Activated CD8-positive, alpha-beta memory T cell treated with anti-CD3 and anti-CD28 coated beads, Interleukin-2, amount 10 ng/mL, durations not matched to agents 7 days and 5 days (primary cell): ENCODE results near the gene ZBTB3. TPM values are rescaled to one million over a fixed set of nuclear protein-coding genes. Genes with fewer than 3 reads are reported as not detected.
"Not testable (repeated sequence)": the region's sequence is repeated elsewhere in the genome, so short reads cannot be mapped to it uniquely, and the experiment has no call there.

Experiments
- ATAC-seq: fragments of 150-1000 bp; cut with Tn5 transposase; one replicate; pipeline ENCODE4 v1.10.0; 2021; ENCODE audit warnings: moderate library complexity
- CTCF ChIA-PET: fragments of 350-600 bp; sonication (Branson Sonifier 250); formaldehyde crosslinking; loops from one replicate; lab custom pipeline; 2021; ENCODE audit warnings: antibody characterized with exemption; lab: Charles Lee
- DNase-seq: peaks from one replicate; pipeline ENCODE4 v3.0.0-alpha.2; 2020
- H3K27ac Mint-ChIP-seq: one replicate; pipeline ENCODE4 v1.8.0; 2021; ENCODE audit warnings: mild to moderate bottlenecking, mixed read lengths
- H3K27me3 Mint-ChIP-seq: one replicate; pipeline ENCODE4 v1.8.0; 2021; ENCODE audit warnings: mixed read lengths
- H3K36me3 Mint-ChIP-seq: one replicate; pipeline ENCODE4 v1.8.0; 2021; ENCODE audit warnings: mild to moderate bottlenecking, mixed read lengths
- H3K4me1 Mint-ChIP-seq: one replicate; pipeline ENCODE4 v1.8.0; 2021; ENCODE audit warnings: mixed read lengths
- H3K4me3 Mint-ChIP-seq: one replicate; pipeline ENCODE4 v1.8.0; 2021; ENCODE audit warnings: mild to moderate bottlenecking, moderate library complexity, mixed read lengths
- H3K9me3 Mint-ChIP-seq: one replicate; pipeline ENCODE4 v1.8.0; 2022; ENCODE audit warnings: low read depth, mixed read lengths
- microRNA-seq: library from miRNA; unstranded; fragments of <30 nt; microRNA quantifications from one replicate; pipeline ENCODE4 v1.2.0, GENCODE V29; 2022
- total RNA-seq, 2 experiments: library from RNA; stranded (reverse); gene quantifications; one replicate each; pipeline ENCODE4 v1.2.3, GENCODE V29; 2021

Gene ZBTB3
- total RNA-seq, 2 experiments from 2014 or later = 9.3 to 10.2 TPM

- CTCF ChIA-PET = interaction anchor here (0.9 to 3.0 kb wide), 9 partner anchors 10 to 284 kb away, joined by 3 to 10 read pairs (median 5); partner anchors contain the start of genes HNRNPUL2, MTA2, TMEM179B and TUT1
- H3K9me3 Mint-ChIP-seq = no peaks in the 10 kb centered on the region
- H3K36me3 Mint-ChIP-seq = peaks cover 26% of the 10 kb centered on the region
- no peaks in the 10 kb centered on the region for H3K27me3 Mint-ChIP-seq
- peaks cover 66% of the 10 kb centered on the region for H3K4me1 Mint-ChIP-seq
- ATAC-seq (peak; percentile 23), DNase-seq (peak; percentile 77)
- peak overlapping the region; percentile 94 for H3K4me3 Mint-ChIP-seq
- H3K27ac Mint-ChIP-seq = peak overlapping the region; percentile 99
Observed at GRCh38 chr11:62708793-62709192, 45.2 kb downstream of the ZBTB3 start.

DNA sequence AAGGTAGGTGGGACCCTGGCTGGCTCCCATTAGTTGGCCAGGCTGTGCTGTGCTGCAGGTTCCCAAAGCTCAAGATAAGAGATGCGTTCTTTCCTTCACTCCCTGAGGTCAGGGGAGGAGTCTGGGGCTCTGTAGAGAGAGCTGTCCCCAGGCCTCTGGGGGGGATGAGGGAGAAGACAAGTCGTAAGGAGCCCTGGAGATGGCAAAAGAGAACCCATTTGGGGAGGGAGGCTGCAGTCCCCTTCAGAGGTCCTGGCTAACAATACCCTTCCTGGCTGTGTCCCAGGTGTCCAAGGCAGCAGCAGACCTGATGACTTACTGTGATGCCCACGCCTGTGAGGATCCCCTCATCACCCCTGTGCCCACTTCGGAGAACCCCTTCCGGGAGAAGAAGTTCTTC, 45.6 kb downstream of the ZBTB3 start:
- Mint-ChIP-seq H3K4me3 (peak overlapping the region; percentile 94), H3K4me1 (peaks cover 62% of the 10 kb centered on the region), H3K27ac (peak overlapping the region; percentile 99), H3K27me3 (no peaks in the 10 kb centered on the region), H3K36me3 (peaks cover 22% of the 10 kb centered on the region), H3K9me3 (no peaks in the 10 kb centered on the region)
- CTCF ChIA-PET = interaction anchor here (1.0 to 1.7 kb wide), 9 partner anchors 14 to 284 kb away, joined by 3 to 10 read pairs (median 3); partner anchors contain the start of genes EML3, MTA2, TMEM179B and TUT1
- peak; percentile 43 for DNase-seq
- ATAC-seq = no peak

DNA sequence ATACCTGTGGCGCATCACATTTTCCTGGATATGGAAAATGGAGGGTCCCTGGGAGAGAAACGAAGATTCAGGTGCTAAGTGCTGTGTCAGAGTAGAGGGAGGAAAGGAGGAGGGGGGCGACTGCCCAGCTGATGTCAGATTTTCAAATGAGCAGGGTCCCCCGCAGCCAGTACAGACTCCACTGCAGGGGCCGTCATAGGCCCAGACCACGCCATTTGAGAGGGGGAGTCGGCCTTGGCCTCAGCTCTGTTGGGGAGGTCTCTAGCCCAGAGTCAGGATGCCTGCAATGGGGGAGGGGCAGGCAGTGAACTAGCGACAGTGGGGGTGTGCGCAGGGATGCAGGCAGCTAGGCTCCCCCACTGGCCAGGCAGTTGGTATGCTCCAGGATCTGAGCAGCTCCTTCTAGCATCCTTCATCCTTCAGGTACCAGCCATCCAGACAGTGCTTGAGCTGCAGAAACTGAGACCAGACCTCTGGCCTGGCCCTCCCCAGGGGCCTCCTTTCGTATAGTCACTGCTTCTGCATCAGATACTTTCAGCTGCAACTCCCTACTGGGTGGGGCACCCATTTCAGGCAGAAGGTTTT, 46.6 kb downstream of the ZBTB3 start, which contains the start of the genes BSCL2 and GNG3:
BSCL2 (minus strand) TSS at position 148 of the 585 bp plus-strand sequence. CDS start 229 bp downstream, outside the sequence.
GNG3 (plus strand) TSS at position 400 of the 585 bp plus-strand sequence. CDS start 620 bp downstream, outside the sequence.
- Mint-ChIP-seq H3K4me1 (peaks cover 55% of the 10 kb centered on the region), H3K27me3 (no peaks in the 10 kb centered on the region), H3K36me3 (peaks cover 18% of the 10 kb centered on the region), H3K4me3 (peak within 1 kb of the TSS; percentile 94), H3K27ac (peak within 1 kb of the TSS; percentile 99), H3K9me3 (no peaks in the 10 kb centered on the region)
- CTCF ChIA-PET = interaction anchor here (0.9 to 1.8 kb wide), 8 partner anchors 8 to 95 kb away, joined by 3 to 10 read pairs (median 3); partner anchors contain the start of genes EML3, TMEM179B and ZBTB3
- ATAC-seq (no peak), DNase-seq (peak; percentile 44)

- CTCF ChIA-PET = interaction anchor here (0.9 to 6.2 kb wide), 9 partner anchors 9 to 95 kb away, joined by 3 to 44 read pairs (median 4); partner anchors contain the start of genes LRRN4CL, TMEM179B and ZBTB3
- Mint-ChIP-seq H3K36me3 (peaks cover 18% of the 10 kb centered on the region), H3K4me3 (peak overlapping the region; percentile 88), H3K27ac (peak overlapping the region; percentile 73), H3K9me3 (no peaks in the 10 kb centered on the region), H3K4me1 (peaks cover 54% of the 10 kb centered on the region), H3K27me3 (no peaks in the 10 kb centered on the region)
- ATAC-seq = no peak
- DNase-seq = no peak
Observed at GRCh38 chr11:62706850-62707247, 47.1 kb downstream of the ZBTB3 start.

- CTCF ChIA-PET = interaction anchor here (0.6 to 6.2 kb wide), 15 partner anchors 9 to 313 kb away, joined by 3 to 44 read pairs (median 4); partner anchors contain the start of genes C11orf98, CSKMT, LRRN4CL and SLC3A2
Observed at GRCh38 chr11:62705880-62706849, 47.8 kb downstream of the ZBTB3 start.

DNA sequence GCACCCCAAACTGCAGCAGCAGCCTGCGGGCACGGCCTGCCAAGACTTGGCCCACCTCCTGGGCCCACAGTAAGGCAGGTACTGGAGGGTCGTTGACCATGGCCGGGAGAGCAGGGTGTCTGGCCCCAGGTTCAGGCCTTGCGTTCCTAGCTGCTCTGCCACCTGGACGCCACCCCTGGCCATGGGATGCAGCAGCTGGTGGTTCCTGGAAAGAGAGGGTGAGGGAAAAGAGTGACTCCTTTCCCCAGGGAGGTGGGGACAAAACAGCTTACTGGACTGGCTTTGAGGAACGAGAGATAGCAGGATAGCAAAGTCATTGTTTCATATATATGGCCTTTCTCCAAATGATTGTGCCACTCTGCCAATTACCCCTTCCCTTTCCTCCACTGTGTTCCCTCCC, 48.5 kb downstream of the ZBTB3 start:
- Mint-ChIP-seq H3K4me3 (peak overlapping the region; percentile 88), H3K27ac (peak overlapping the region; percentile 74), H3K36me3 (peaks cover 19% of the 10 kb centered on the region), H3K27me3 (no peaks in the 10 kb centered on the region), H3K4me1 (peaks cover 47% of the 10 kb centered on the region), H3K9me3 (no peaks in the 10 kb centered on the region)
- DNase-seq = no peak
- CTCF ChIA-PET = interaction anchor here (0.8 to 6.2 kb wide), 10 partner anchors 10 to 312 kb away, joined by 3 to 44 read pairs (median 5); partner anchors contain the start of genes C11orf98, CSKMT, LRRN4CL and TMEM179B
- ATAC-seq = no peak

More at GRCh38 chr11:62705880-62706849, 47.8 kb downstream of the ZBTB3 start:
- peak overlapping the region; percentile 88 for H3K4me3 Mint-ChIP-seq
- no peaks in the 10 kb centered on the region for H3K27me3 Mint-ChIP-seq
- peak; percentile 96 for DNase-seq
- no peaks in the 10 kb centered on the region for H3K9me3 Mint-ChIP-seq
- H3K27ac Mint-ChIP-seq = peak overlapping the region; percentile 74
- peaks cover 20% of the 10 kb centered on the region for H3K36me3 Mint-ChIP-seq
- H3K4me1 Mint-ChIP-seq = peaks cover 51% of the 10 kb centered on the region
- ATAC-seq = peak; percentile 76

DNA sequence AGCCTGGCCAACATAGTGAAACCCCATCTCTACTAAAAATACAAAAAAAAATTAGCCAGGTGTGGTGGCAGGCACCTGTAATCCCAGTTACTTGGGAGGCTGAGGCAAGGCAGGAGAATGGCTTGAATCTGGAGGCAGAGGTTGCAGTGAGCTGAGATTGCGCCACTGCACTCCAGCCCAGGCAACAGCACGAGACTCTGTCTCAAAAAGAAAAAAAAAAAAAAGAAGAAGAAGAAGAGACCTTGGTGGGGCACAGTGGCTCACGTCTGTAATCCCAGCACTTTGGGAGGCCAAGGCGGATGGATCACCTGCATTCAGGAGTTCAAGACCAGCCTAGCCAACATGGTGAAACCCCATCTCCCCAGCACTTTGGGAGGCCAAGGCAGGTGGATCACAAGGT, 50.0 kb downstream of the ZBTB3 start:
- H3K27me3 Mint-ChIP-seq, ATAC-seq, H3K4me3 Mint-ChIP-seq, H3K27ac Mint-ChIP-seq, DNase-seq, H3K9me3 Mint-ChIP-seq: not testable (repeated sequence)
- Mint-ChIP-seq H3K4me1 (peaks cover 40% of the 10 kb centered on the region), H3K36me3 (peaks cover 15% of the 10 kb centered on the region)
- CTCF ChIA-PET = interaction anchor here (1.1 to 6.2 kb wide), 3 partner anchors 12 to 279 kb away, joined by 3 to 44 read pairs (median 14); partner anchors contain the start of gene LRRN4CL

DNA sequence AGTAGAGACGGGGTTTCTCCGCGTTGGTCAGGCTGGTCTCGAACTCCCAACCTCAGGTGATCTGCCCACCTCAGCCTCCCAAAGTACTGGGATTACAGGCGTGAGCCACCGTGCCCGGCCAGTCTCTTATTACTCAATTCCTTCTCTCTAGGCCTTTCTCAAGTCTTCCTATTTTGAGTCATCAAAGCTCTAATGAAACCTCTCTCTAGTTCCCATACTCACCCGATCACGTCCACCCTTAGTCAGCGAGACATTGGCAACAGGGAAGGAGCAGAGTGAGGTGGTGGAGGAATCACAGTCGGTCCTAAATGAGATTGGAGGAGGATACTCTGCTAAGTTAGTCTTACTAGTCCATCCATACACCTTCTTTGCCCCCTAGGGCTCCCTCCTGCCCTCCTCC, 51.7 kb downstream of the ZBTB3 start:
- peak overlapping the region; percentile 16 for H3K27ac Mint-ChIP-seq
- CTCF ChIA-PET = interaction anchor here (0.7 to 6.2 kb wide), 4 partner anchors 10 to 1163 kb away, joined by 3 to 44 read pairs (median 8); partner anchors contain the start of gene LRRN4CL
- H3K4me1 Mint-ChIP-seq = peaks cover 25% of the 10 kb centered on the region
- peaks cover 15% of the 10 kb centered on the region for H3K36me3 Mint-ChIP-seq
- no peaks in the 10 kb centered on the region for H3K9me3 Mint-ChIP-seq
- H3K4me3 Mint-ChIP-seq = no peak overlapping the region
- DNase-seq (no peak), ATAC-seq (no peak)
- no peaks in the 10 kb centered on the region for H3K27me3 Mint-ChIP-seq

Small RNA genes lying within 50 kb of the gene (microRNA-seq; reads per million reads assigned to microRNA genes)
- gene MIR6514 (3.0 reads per million), gene MIR6748 (not detected)

Other genes with a start within 250 kb of the ZBTB3 start
- 100 to 1,000 TPM; 180 to 390 TPM for gene AHNAK, start 207.4 kb downstream of the ZBTB3 start, total RNA-seq
- gene EEF1G, start 180.3 kb downstream of the ZBTB3 start, total RNA-seq = 1,000 to 10,000 TPM in 1 of 2 experiments, 100 to 1,000 TPM in 1; 878 to 1,201 TPM
- gene TUT1, start 162.6 kb downstream of the ZBTB3 start, total RNA-seq = 10 to 100 TPM; 24.7 to 29.6 TPM
- gene MTA2, start 152.3 kb downstream of the ZBTB3 start, total RNA-seq = 100 to 1,000 TPM; 245 to 264 TPM
- 100 to 1,000 TPM; 132 to 133 TPM for gene EML3, start 141.4 kb downstream of the ZBTB3 start, total RNA-seq
- gene ROM1, start 140.9 kb downstream of the ZBTB3 start, total RNA-seq = 1 to 10 TPM; 1.1 to 1.5 TPM
- gene B3GAT3, start 132.2 kb downstream of the ZBTB3 start, total RNA-seq = 10 to 100 TPM; 64.5 to 69.7 TPM
- 100 to 1,000 TPM; 248 to 275 TPM for gene GANAB, start 107.5 kb downstream of the ZBTB3 start, total RNA-seq
- gene INTS5, start 100.9 kb downstream of the ZBTB3 start, total RNA-seq = 10 to 100 TPM; 27.9 to 35.7 TPM
- 100 to 1,000 TPM; 130 to 131 TPM for gene C11orf98, start 89.0 kb downstream of the ZBTB3 start, total RNA-seq
- 10 to 100 TPM; 23.7 to 31.0 TPM for gene CSKMT, start 88.8 kb downstream of the ZBTB3 start, total RNA-seq
- gene UQCC3, start 82.5 kb downstream of the ZBTB3 start, total RNA-seq = 1 to 10 TPM; 7.2 to 9.0 TPM
- 10 to 100 TPM; 17.7 to 27.5 TPM for gene LBHD1, start 81.9 kb downstream of the ZBTB3 start, total RNA-seq
- gene UBXN1, start 75.1 kb downstream of the ZBTB3 start, total RNA-seq = 100 to 1,000 TPM; 115 to 152 TPM
- gene LRRN4CL, start 64.6 kb downstream of the ZBTB3 start, total RNA-seq = under 1 TPM; 0.14 to 0.15 TPM
- 10 to 100 TPM; 24.2 to 29.6 TPM for gene BSCL2, start 46.7 kb downstream of the ZBTB3 start, total RNA-seq
- not detected for gene GNG3, start 46.5 kb downstream of the ZBTB3 start, total RNA-seq
- 10 to 100 TPM; 61.6 to 66.6 TPM for gene HNRNPUL2, start 26.7 kb downstream of the ZBTB3 start, total RNA-seq
- 10 to 100 TPM; 47.5 to 49.2 TPM for gene TTC9C, start 25.7 kb downstream of the ZBTB3 start, total RNA-seq
- 100 to 1,000 TPM in 1 of 2 experiments, 10 to 100 TPM in 1; 77.2 to 110 TPM for gene POLR2G, start 7.4 kb upstream of the ZBTB3 start, total RNA-seq
- gene TAF6L, start 17.2 kb upstream of the ZBTB3 start, total RNA-seq = 10 to 100 TPM; 23.5 to 25.0 TPM
- gene TMEM179B, start 33.2 kb upstream of the ZBTB3 start, total RNA-seq = 10 to 100 TPM; 42.4 to 43.0 TPM
- gene TMEM223, start 37.8 kb upstream of the ZBTB3 start, total RNA-seq = 10 to 100 TPM; 14.4 to 17.9 TPM
- gene NXF1, start 51.3 kb upstream of the ZBTB3 start, total RNA-seq = 100 to 1,000 TPM in 1 of 2 experiments, 10 to 100 TPM in 1; 93.6 to 120 TPM
- 10 to 100 TPM; 30.8 to 38.4 TPM for gene STX5, start 77.9 kb upstream of the ZBTB3 start, total RNA-seq
- gene TEX54, start 78.7 kb upstream of the ZBTB3 start, total RNA-seq = not detected
- gene WDR74, start 85.4 kb upstream of the ZBTB3 start, total RNA-seq = 10 to 100 TPM; 82.9 to 83.9 TPM
- 100 to 1,000 TPM; 213 to 259 TPM for gene SLC3A2, start 126.7 kb upstream of the ZBTB3 start, total RNA-seq
- not detected for gene CHRM1, start 167.2 kb upstream of the ZBTB3 start, total RNA-seq
- not detected for gene SLC22A6, start 230.8 kb upstream of the ZBTB3 start, total RNA-seq